GM12878 (cell line): Measurements from ENCODE around the gene LETMD1. TPM values are rescaled to one million over a fixed set of nuclear protein-coding genes. Genes with fewer than 3 reads are reported as not detected.
A peak's percentile ranks its signal among the peaks of the same experiment; 100 is the strongest.

ENCODE experiments used
- ATAC-seq: fragments of 200-7000 bp; cut with Tn5 transposase; 3 replicates; pipeline ENCODE4 v1.9.1; 2020; ENCODE audit warnings: mild to moderate bottlenecking, moderate library complexity
- BruUV-seq: library from RNA; stranded (reverse); fragments of 400-500 nt; replicated peaks from 2 replicates; lab custom pipeline; 2021; lab: Mats Ljungman, UMichigan
- CTCF ChIA-PET: fragments of 300-600 bp; sonication (Branson Sonifier 250); formaldehyde crosslinking; extraction: SDS; loops from one replicate; lab custom pipeline; 2021; ENCODE audit warnings: inconsistent platforms; lab: Yijun Ruan, JAX
- POLR2A ChIA-PET: fragments of 350-600 bp; formaldehyde crosslinking; extraction: SDS; loops from one replicate; lab custom pipeline; 2021; ENCODE audit warnings: inconsistent platforms; lab: Charles Lee
- RAD21 ChIA-PET: fragments of 300-600 bp; sonication (Branson Sonifier 250); formaldehyde crosslinking; loops from one replicate; lab custom pipeline; 2023; ENCODE audit warnings: antibody characterized with exemption; ENCODE audit not compliant: unreplicated experiment; lab: Charles Lee
- SMC1A ChIA-PET: fragments of 300-600 bp; sonication (Branson Sonifier 250); formaldehyde crosslinking; loops from one replicate; lab custom pipeline; 2023; ENCODE audit not compliant: unreplicated experiment, uncharacterized antibody; lab: Charles Lee
- DNase-seq: peaks from one replicate; pipeline ENCODE4 v3.0.0-alpha.2; 2011; ENCODE audit warnings: low read depth, low spot score
- FAIRE-seq: peaks from 3 replicates; lab custom pipeline; 2011; peaks lifted over from hg19 to GRCh38; lab: Jason Lieb, UNC
- H2AFZ ChIP-seq: 2 replicates; pipeline ENCODE4 v1.6.0; 2011; ENCODE audit warnings: low read depth, low read length, control low read depth; ENCODE audit not compliant: control insufficient read depth
- H3K27ac ChIP-seq: 2 replicates; pipeline ENCODE4 v1.5.1; 2011; ENCODE audit warnings: control low read depth; ENCODE audit not compliant: control insufficient read depth, insufficient read depth
- H3K27me3 ChIP-seq, 2 experiments: replicated peaks in 1 of 2; 2 replicates each; pipeline versions ENCODE4 v1.6.0 to v1.6.1; 2011; ENCODE audit warnings: low read length in 1 of 2; ENCODE audit not compliant: control insufficient read depth in 2 of 2, insufficient read depth in 2 of 2
- H3K36me3 ChIP-seq, 2 experiments: 2 replicates each; pipeline ENCODE4 v1.5.1; 2011; ENCODE audit warnings: low read length in 1 of 2; ENCODE audit not compliant: control insufficient read depth in 2 of 2, insufficient read depth in 2 of 2
- H3K4me1 ChIP-seq: 2 replicates; pipeline ENCODE4 v1.6.1; 2011; ENCODE audit warnings: mild to moderate bottlenecking, low read length, moderate library complexity, mixed read lengths; ENCODE audit not compliant: control insufficient read depth, insufficient read depth
- H3K4me2 ChIP-seq: 2 replicates; pipeline ENCODE4 v1.6.0; 2011; ENCODE audit warnings: control low read depth; ENCODE audit not compliant: control insufficient read depth, insufficient read depth
- H3K4me3 ChIP-seq: fragments of 200-600 bp; sonication (generic); 2 replicates; pipeline ENCODE4 v1.5.1; 2016
- H3K79me2 ChIP-seq: 2 replicates; pipeline ENCODE4 v1.6.0; 2011; ENCODE audit warnings: low read length; ENCODE audit not compliant: control insufficient read depth, insufficient read depth
- H3K9ac ChIP-seq: 2 replicates; pipeline ENCODE4 v1.8.0; 2011; ENCODE audit warnings: low read length, control low read depth, mixed read lengths; ENCODE audit not compliant: control insufficient read depth, insufficient read depth
- H3K9me3 ChIP-seq: replicated peaks from 3 replicates; pipeline ENCODE4 v1.5.1; 2011; ENCODE audit warnings: mild to moderate bottlenecking, low read length; ENCODE audit not compliant: control insufficient read depth, insufficient read depth
- H4K20me1 ChIP-seq: 2 replicates; pipeline ENCODE4 v1.6.0; 2011; ENCODE audit not compliant: control insufficient read depth, insufficient read depth
- CREB1 ChIP-seq: IDR thresholded peaks from 2 replicates; pipeline ENCODE4 v1.6.1; 2012; ENCODE audit warnings: low read depth, mild to moderate bottlenecking, inconsistent platforms
- HDAC6 ChIP-seq: fragments of 200-600 bp; sonication (generic); IDR thresholded peaks from one replicate; pipeline ENCODE4 v1.8.0; 2017; ENCODE audit warnings: antibody characterized with exemption; ENCODE audit not compliant: unreplicated experiment
- NR2C1 ChIP-seq: fragments of 450-650 bp; IDR thresholded peaks from 2 replicates; pipeline ENCODE4 v1.6.1; 2017; ENCODE audit warnings: antibody characterized with exemption, mild to moderate bottlenecking, moderate library complexity
- SP1 ChIP-seq: IDR thresholded peaks from one replicate; pipeline ENCODE4 v1.6.1; 2011; ENCODE audit warnings: low read depth, low read length
- STAT1 ChIP-seq: fragments of 450-650 bp; conservative IDR thresholded peaks from 2 replicates; pipeline ENCODE4 v1.6.1; 2014; ENCODE audit warnings: antibody characterized with exemption, mild to moderate bottlenecking
- ZNF217 ChIP-seq: fragments of 450-650 bp; IDR thresholded peaks from 2 replicates; pipeline ENCODE4 v1.6.1; 2017; ENCODE audit warnings: antibody characterized with exemption, mild to moderate bottlenecking
- ZSCAN29 ChIP-seq: fragments of 450-650 bp; IDR thresholded peaks from 2 replicates; pipeline ENCODE4 v1.6.1; 2017; ENCODE audit warnings: mild to moderate bottlenecking, moderate library complexity
- WGBS: methylation state at CpG from one replicate; pipeline ENCODE4 v1.1.6; 2016; ENCODE audit warnings: low lambda C conversion rate; ENCODE audit not compliant: insufficient replicate concordance, insufficient coverage; ENCODE audit errors: missing lambda C conversion rate; 5-methylcytosine and 5-hydroxymethylcytosine counted together
- in situ Hi-C: fragments of 300-500 bp; cut with MboI; formaldehyde crosslinking; loops from 9 replicates; pipeline ENCODE4 v1.14.3; 2018; ENCODE audit warnings: mixed read lengths
- intact Hi-C: fragments of 100-400 bp; cut with micrococcal nuclease; formaldehyde crosslinking; loops from one replicate; pipeline ENCODE4 v1.14.2; 2022; ENCODE audit not compliant: unreplicated experiment
- polyA plus RNA-seq, 11 experiments: library from polyadenylated mRNA; depleted of rRNA in 4 of 11; unstranded in 6 of 11; stranded (reverse) in 5 of 11; fragments of >200 nt; fragmentation: Nextera tagmentation in 4 of 11; fragmentation: Illumina TruSeq in 1 of 11; extraction: Ambion mirVana in 4 of 11; extraction: Trizol in 1 of 11; gene quantifications; 1 replicate in 1 of 11; 2 replicates in 10 of 11; pipeline versions ENCODE4 v1.2.1 to v1.2.3, GENCODE V29; 2011 to 2016; ENCODE audit warnings: inconsistent platforms in 2 of 11, missing spikeins in 2 of 11, low read depth in 1 of 11
- total RNA-seq, 4 experiments: library from RNA; depleted of rRNA in 3 of 4; stranded (reverse); fragments of >200 nt in 3 of 4; fragmentation: Illumina TruSeq in 1 of 4; extraction: Trizol in 1 of 4; gene quantifications; 2 replicates each; pipeline versions ENCODE4 v1.2.1 to v1.2.3, GENCODE V29; 2013 to 2021

The LETMD1 gene
- total and polyA plus RNA-seq, 10 of the 15 experiments (the other 5 are each of a cell fraction or from before 2014, with no cell fraction given): 30.3 to 116 (median 51.5) TPM

GRCh38 chr12:51048661-51049251 lies 629 bp downstream of the LETMD1 start:
- TF ChIP-seq NR2C1 (no peak), ZSCAN29 (no peak), ZNF217 (no peak), HDAC6 (no peak), CREB1 (peak; percentile 11; the same call in 1 of the 2 replicates), SP1 (no peak), STAT1 (no peak)
- BruUV-seq: TSS peak; percentile 77
- ChIA-PET RAD21 (interaction anchor here (0.8 to 4.2 kb wide), 7 partner anchors 27 to 292 kb away, joined by 3 to 26 read pairs (median 4); no protein-coding TSS in a partner anchor), POLR2A (interaction anchor here (0.6 to 1.6 kb wide), 8 partner anchors 22 to 293 kb away, joined by 3 to 7 read pairs (median 3); partner anchors contain the start of genes DAZAP2, POU6F1 and SLC11A2), CTCF (interaction anchor here (0.9 to 6.1 kb wide), 8 partner anchors 22 to 293 kb away, joined by 3 to 61 read pairs (median 4); partner anchors contain the start of genes POU6F1 and SLC11A2), SMC1A (interaction anchor here (0.5 to 1.5 kb wide), 13 partner anchors 11 to 362 kb away, joined by 3 to 9 read pairs (median 3); partner anchors contain the start of gene CSRNP2)
- in situ Hi-C loops: loop anchor here (5.0 kb wide), 1 partner anchor 294 kb away; no protein-coding TSS in a partner anchor
- 1% methylated on average over 14 of the region's 14 CpGs for WGBS
- no peak for FAIRE-seq
- H3K4me1 ChIP-seq: peaks cover 6% of the 10 kb centered on the region
- peak overlapping the region; percentile 94 for H3K4me3 ChIP-seq
- peak overlapping the region; percentile 88 for H3K4me2 ChIP-seq
- H3K27me3 ChIP-seq: no peaks in the 10 kb centered on the region
- no peak for DNase-seq
- H3K36me3 ChIP-seq: peaks cover 0 to 6% of the 10 kb centered on the region in 2 experiments; a peak in 2 of 4 replicates
- no peaks in the 10 kb centered on the region for H4K20me1 ChIP-seq
- peaks cover 25% of the 10 kb centered on the region for H3K79me2 ChIP-seq
- H3K27ac ChIP-seq: peak overlapping the region; percentile 96
- peak; percentile 9; the same call in 2 of the 3 replicates for ATAC-seq
- H2AFZ ChIP-seq: peak overlapping the region; percentile 94
- H3K9ac ChIP-seq: peak overlapping the region; percentile 99
- no peaks in the 10 kb centered on the region for H3K9me3 ChIP-seq
- intact Hi-C loops: loop anchor here (2.0 to 5.0 kb wide), 3 partner anchors 34 to 204 kb away; partner anchors contain the start of genes CSRNP2 and DAZAP2
